ENCODE measurements around the gene PRKCE. TPM values are rescaled to one million over a fixed set of nuclear protein-coding genes. Genes with fewer than 3 reads are reported as not detected.

PRKCE gene
- total RNA-seq, 1 experiment from 2014 or later = 14.8 TPM

DNA sequence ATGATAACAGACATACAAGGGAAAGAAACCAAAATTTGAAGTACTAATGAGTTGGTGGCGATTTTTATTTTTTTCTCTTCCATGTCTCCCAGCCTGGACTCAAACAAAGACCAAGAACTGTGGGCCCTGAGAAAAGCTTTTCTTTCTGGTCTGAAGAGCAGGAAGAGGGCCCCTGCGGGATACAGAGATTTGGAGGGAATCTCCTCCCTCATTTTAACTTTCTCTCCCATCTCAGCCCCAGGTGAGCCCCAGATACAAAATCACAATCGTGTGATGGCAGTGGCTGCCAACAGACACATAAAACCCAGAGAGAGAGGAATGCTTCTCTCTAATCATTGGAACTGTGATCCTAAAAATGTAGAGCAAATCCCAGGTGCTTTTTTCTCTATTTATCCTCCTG is 19.5 kb upstream of the PRKCE start:
- Histone ChIP-seq H3K9me3 (ENCODE audit: control insufficient read depth in 1 of 2, insufficient read depth in 1 of 2, low read depth in 1 of 2, low read length in 2 of 2) (no peaks in the 10 kb centered on the region), H3K4me2 (ENCODE audit: low read length) (no peak overlapping the region), H3K27ac (ENCODE audit: low read depth, low read length) (no peak overlapping the region), H3K4me1 (ENCODE audit: control insufficient read depth in 1 of 2, insufficient read depth in 2 of 2, low read length in 2 of 2) (no peaks in the 10 kb centered on the region), H3K4me3 (replicated peaks in 1 of 2; ENCODE audit: low read depth in 1 of 2, low read length in 2 of 2) (no peak overlapping the region), H2AFZ (ENCODE audit: low read depth, low read length, poor library complexity, severe bottlenecking) (no peak overlapping the region), H3K9ac (ENCODE audit: low read length) (no peak overlapping the region), H3K9me2 (ENCODE audit: insufficient read depth) (no peaks in the 10 kb centered on the region), H3K36me3 (ENCODE audit: control insufficient read depth in 1 of 2, insufficient read depth in 2 of 2, low read length in 2 of 2) (no peaks in the 10 kb centered on the region), H3K79me2 (ENCODE audit: insufficient read depth, low read length) (no peaks in the 10 kb centered on the region), H4K20me1 (ENCODE audit: insufficient read depth) (no peaks in the 10 kb centered on the region), H3K27me3 (ENCODE audit: insufficient read depth, low read length) (no peaks in the 10 kb centered on the region)
- no peak for TF ChIP-seq SIN3A (IDR thresholded peaks at IDR 0.05; ENCODE audit: low read depth)
- no peak for TF ChIP-seq EZH2 (IDR thresholded peaks at IDR 0.05)
- TF ChIP-seq, protein P1, sequence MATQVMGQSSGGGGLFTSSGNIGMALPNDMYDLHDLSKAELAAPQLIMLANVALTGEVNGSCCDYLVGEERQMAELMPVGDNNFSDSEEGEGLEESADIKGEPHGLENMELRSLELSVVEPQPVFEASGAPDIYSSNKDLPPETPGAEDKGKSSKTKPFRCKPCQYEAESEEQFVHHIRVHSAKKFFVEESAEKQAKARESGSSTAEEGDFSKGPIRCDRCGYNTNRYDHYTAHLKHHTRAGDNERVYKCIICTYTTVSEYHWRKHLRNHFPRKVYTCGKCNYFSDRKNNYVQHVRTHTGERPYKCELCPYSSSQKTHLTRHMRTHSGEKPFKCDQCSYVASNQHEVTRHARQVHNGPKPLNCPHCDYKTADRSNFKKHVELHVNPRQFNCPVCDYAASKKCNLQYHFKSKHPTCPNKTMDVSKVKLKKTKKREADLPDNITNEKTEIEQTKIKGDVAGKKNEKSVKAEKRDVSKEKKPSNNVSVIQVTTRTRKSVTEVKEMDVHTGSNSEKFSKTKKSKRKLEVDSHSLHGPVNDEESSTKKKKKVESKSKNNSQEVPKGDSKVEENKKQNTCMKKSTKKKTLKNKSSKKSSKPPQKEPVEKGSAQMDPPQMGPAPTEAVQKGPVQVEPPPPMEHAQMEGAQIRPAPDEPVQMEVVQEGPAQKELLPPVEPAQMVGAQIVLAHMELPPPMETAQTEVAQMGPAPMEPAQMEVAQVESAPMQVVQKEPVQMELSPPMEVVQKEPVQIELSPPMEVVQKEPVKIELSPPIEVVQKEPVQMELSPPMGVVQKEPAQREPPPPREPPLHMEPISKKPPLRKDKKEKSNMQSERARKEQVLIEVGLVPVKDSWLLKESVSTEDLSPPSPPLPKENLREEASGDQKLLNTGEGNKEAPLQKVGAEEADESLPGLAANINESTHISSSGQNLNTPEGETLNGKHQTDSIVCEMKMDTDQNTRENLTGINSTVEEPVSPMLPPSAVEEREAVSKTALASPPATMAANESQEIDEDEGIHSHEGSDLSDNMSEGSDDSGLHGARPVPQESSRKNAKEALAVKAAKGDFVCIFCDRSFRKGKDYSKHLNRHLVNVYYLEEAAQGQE (IDR thresholded peaks at IDR 0.05; ENCODE audit: low read depth) = no peak
- TF ChIP-seq TCF7L2 (IDR thresholded peaks at IDR 0.05; ENCODE audit: borderline replicate concordance, extremely low read depth, insufficient read depth, insufficient read length) = no peak
- TF ChIP-seq, protein P2, sequence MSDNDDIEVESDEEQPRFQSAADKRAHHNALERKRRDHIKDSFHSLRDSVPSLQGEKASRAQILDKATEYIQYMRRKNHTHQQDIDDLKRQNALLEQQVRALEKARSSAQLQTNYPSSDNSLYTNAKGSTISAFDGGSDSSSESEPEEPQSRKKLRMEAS (IDR thresholded peaks at IDR 0.05) = no peak
- TF ChIP-seq EZH2phosphoT487 (IDR thresholded peaks at IDR 0.05; ENCODE audit: borderline replicate concordance) = no peak
- no peak for TF ChIP-seq ZNF274 (IDR thresholded peaks at IDR 0.05; ENCODE audit: low read depth, low read length)
- no peak for TF ChIP-seq CEBPB (IDR thresholded peaks at IDR 0.05; ENCODE audit: low read depth)
- TF ChIP-seq CBX3 (IDR thresholded peaks at IDR 0.05; ENCODE audit: low read depth) = no peak
- no peak for TF ChIP-seq POLR2AphosphoS5 (IDR thresholded peaks at IDR 0.05; ENCODE audit: low read depth, low read length)
- TF ChIP-seq, protein P3, sequence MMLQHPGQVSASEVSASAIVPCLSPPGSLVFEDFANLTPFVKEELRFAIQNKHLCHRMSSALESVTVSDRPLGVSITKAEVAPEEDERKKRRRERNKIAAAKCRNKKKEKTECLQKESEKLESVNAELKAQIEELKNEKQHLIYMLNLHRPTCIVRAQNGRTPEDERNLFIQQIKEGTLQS (IDR thresholded peaks at IDR 0.05) = no peak
- no peak for TF ChIP-seq POLR2A (IDR thresholded peaks at IDR 0.05; ENCODE audit: borderline replicate concordance, extremely low read depth, insufficient read depth, insufficient read length)
- no peak for TF ChIP-seq YY1 (IDR thresholded peaks at IDR 0.05; ENCODE audit: extremely low read depth, insufficient replicate concordance, low read depth, low read length)
- no peak for TF ChIP-seq SP1 (IDR thresholded peaks at IDR 0.05; ENCODE audit: low read depth)
- ChIA-PET CTCF (no interaction called here), POLR2A (no interaction called here), RAD21 (ENCODE audit: low non-redundant PET in 1 of 2, low total read pairs in 2 of 2, uncharacterized antibody in 2 of 2, unreplicated experiment in 2 of 2) (no interaction called here)
- ATAC-seq (no peak), DNase-seq (ENCODE audit: low read depth, low spot score) (no peak)
- no TSS peak for BruUV-seq (replicated peaks)
- intact Hi-C loops (cut with micrococcal nuclease) = no loop called here
